Right ventricle myocardium superior (tissue), 1 donor: ENCODE measurements around the gene HPSE. TPM values are rescaled to one million over a fixed set of nuclear protein-coding genes. Genes with fewer than 3 reads are reported as not detected.

ENCODE experiments used
- ATAC-seq: fragments of 200-7000 bp; cut with Tn5 transposase; one replicate; pipeline ENCODE4 v1.9.1; 2020; ENCODE audit warnings: mild to moderate bottlenecking; ENCODE audit not compliant: poor library complexity
- DNase-seq: peaks from one replicate; pipeline ENCODE4 v3.0.0-alpha.2; 2020
- intact Hi-C: fragments of 100-400 bp; cut with DNase I; formaldehyde crosslinking; loops from one replicate; pipeline ENCODE4 v1.11.2; 2022
- long read RNA-seq: library from polyadenylated mRNA; unstranded; transcript quantifications from one replicate; pipeline ENCODE4 v2.0.0, GENCODE V29; 2021
- total RNA-seq: library from RNA; stranded (reverse); fragmentation: NEBNext Ultra II Directional; extraction: Animal tissue kit (Norgen Biotek cat#: 25700); gene quantifications from one replicate; pipeline ENCODE4 v1.2.1, GENCODE V29; 2021
- donor health status: DM: no; HTN: yes; CAD: no; lungs with severe emphysema.

The HPSE gene
- total RNA-seq = 1.5 TPM
- long read RNA-seq = 0 reads

GRCh38 chr4:83334425-83335241, at the start of gene HPSE:
Gene HPSE (minus strand): TSS chr4:83334848. CDS start chr4:83334782, 66 bp downstream.
- ATAC-seq (peak; percentile 96), DNase-seq (peak; percentile 92)
- intact Hi-C loops = no loop called here

GRCh38 chr4:83382850-83383249, 48.2 kb upstream of the HPSE start:
- no peak for DNase-seq
- ATAC-seq = no peak
- intact Hi-C loops = no loop called here

GRCh38 chr4:83381173-83381572, 46.5 kb upstream of the HPSE start:
- ATAC-seq (no peak), DNase-seq (no peak)
- intact Hi-C loops = no loop called here

DNA sequence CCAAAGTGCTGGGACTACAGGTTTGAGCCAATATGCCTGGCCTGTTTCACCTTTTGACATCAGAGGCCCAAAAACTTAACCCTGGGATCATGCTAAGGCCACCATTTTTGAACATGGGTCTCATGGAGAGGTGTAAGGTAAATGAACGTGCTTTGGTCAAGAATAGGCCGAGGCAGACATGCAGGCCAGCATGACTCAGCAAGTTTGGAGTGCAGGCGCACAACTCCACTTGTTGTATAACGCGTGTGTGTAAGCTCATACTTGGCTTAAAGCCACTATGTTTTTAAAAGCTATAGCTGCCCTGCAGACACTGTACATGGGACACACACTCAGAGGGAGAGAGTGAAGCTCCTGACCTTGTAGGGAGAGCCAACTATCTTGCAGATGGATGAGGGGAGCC, 43.8 kb upstream of the HPSE start:
- DNase-seq = no peak
- intact Hi-C loops = no loop called here
- ATAC-seq = no peak

- ATAC-seq (no peak), DNase-seq (no peak)
Observed at GRCh38 chr4:83372931-83373330, 38.3 kb upstream of the HPSE start.

GRCh38 chr4:83371936-83372335, 37.3 kb upstream of the HPSE start:
- DNase-seq (no peak), ATAC-seq (no peak)
- intact Hi-C loops = no loop called here

More at GRCh38 chr4:83372931-83373330, 38.3 kb upstream of the HPSE start:
- intact Hi-C loops = no loop called here

DNA sequence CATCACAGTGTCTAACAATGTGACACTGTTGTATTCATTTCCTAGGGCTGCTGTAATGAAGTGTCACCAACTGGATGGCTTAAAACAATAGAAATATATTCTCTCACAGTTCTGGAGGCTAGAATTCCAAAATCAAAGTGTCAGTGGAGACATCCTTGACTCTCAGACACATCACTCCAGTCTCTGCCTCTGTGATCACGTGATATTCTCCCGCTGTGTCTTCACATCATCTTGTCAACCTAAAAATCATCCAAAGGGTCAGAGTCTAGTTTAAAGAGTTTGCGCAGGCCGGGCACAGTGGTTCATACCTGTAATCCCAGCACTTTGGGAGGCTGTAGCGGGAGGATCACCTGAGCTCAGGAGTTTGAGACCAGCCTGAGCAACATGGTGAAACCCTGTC, 36.6 kb upstream of the HPSE start:
- intact Hi-C loops = no loop called here
- ATAC-seq (no peak), DNase-seq (no peak)

DNA sequence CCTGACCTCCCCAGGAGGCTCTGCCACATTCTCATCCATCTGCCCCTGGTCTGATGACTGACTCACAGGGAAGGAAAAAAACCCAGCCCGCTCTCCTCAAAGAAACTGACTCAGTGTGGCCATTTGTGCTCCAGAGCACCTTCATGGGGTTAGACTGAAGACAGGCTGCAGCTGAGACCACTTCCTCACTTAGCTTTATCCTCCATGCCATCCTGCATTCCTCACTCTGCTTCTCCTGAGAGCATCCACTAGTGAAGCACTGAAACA, 35.9 kb upstream of the HPSE start:
- intact Hi-C loops = no loop called here
- ATAC-seq = no peak
- DNase-seq = no peak

GRCh38 chr4:83369831-83370639, 35.4 kb upstream of the HPSE start:
- ATAC-seq (peak; percentile 20), DNase-seq (no peak)
- intact Hi-C loops = no loop called here

GRCh38 chr4:83364312-83364711, 29.7 kb upstream of the HPSE start:
- DNase-seq (no peak), ATAC-seq (no peak)
- intact Hi-C loops = no loop called here

DNA sequence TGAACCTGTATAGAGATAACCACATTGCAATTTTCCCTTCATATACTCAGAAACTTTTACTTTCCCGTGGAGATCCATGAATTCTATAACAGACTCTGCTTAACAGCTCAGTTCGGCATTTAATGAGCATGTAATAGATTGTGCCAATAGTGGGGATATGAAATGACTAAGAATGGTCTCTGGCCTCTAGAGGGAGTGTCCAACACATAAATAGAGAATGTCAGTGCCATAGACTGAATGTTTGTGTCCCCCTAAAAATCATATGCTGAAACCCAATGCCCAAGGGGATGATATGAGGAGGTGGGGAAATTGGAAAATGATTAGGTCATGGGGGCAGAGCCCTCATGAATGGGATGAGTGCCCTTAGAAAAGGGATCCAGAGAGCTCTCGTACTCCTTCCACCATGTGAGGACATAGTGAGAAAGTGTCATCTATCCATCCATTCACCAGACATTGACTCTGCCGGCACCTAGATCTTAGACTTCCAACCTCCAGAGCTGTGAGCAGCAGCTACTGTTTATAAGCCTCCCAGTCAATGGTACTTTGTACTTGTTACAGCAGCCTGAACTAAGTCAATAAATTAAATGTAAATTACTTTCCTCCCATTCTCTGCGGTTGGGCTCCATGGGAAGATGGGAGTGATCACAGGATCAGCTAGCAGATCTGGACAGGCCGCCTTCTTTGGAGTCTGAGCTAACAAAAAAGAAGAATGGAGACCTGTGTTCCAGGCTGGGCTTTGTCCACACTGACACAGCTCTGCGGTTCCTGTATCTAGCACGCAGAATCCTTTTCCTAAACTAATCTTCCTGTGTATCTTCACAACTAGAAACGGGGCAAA, 28.1 kb upstream of the HPSE start:
- no peak for DNase-seq
- intact Hi-C loops = no loop called here
- peak; percentile 36 for ATAC-seq

DNA sequence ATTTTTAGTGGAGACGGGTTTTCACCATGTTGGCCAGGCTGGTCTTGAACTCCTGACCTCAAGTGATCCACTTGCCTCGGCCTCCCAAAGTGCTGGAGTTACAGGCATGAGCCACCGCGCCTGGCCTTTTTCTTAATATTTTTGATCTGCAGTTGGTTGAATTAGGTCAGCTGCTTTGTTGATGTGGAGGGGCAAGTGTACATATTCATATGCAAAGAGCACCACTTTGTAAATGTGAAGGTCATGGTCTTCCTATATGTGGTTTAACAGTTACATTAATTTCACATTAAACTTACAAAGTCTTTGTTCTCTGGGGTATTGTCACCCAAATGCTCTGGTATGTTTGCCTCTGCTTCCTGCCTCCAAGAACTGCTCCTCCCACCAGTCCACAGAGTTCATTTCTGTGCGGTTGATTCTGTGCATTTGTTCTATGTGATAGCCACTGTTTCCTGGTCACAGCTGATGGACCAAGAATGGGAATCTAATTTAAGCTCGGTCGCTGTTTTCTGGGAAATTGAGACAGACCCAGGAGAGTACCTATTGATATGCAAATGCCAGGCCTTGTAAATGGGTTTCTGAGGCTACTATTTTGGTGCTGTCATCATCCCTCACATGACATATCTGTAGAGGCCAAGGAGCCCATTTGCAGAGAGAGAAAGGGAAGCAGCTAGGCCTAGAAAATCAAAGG, 26.9 kb upstream of the HPSE start:
- no peak for DNase-seq
- no peak for ATAC-seq
- intact Hi-C loops = no loop called here

GRCh38 chr4:83360018-83360417, 25.4 kb upstream of the HPSE start:
- intact Hi-C loops = no loop called here
- ATAC-seq (no peak), DNase-seq (no peak)

DNA sequence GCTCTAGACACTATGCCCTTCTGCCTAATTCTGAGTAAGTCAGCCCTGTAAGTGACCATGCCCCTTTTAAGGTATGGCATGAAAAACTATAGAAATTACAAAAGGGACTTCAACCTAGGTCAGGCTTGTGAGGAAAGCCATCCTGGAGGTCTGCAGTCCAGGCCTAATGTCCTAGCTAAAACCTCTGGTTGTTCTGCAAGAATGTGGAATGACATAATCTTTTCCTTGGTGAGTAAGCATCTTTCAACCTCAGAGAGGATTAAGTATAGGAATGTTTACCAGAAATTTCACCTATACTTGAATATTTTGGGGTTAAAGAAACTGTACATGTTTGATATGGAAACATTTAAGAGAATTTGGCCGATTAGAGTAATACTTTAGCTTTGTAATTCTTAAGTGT, 23.8 kb upstream of the HPSE start:
- intact Hi-C loops = no loop called here
- ATAC-seq (no peak), DNase-seq (no peak)

GRCh38 chr4:83356899-83357661, 22.4 kb upstream of the HPSE start:
- peak; percentile 85 for ATAC-seq
- intact Hi-C loops = no loop called here
- DNase-seq = no peak

DNA sequence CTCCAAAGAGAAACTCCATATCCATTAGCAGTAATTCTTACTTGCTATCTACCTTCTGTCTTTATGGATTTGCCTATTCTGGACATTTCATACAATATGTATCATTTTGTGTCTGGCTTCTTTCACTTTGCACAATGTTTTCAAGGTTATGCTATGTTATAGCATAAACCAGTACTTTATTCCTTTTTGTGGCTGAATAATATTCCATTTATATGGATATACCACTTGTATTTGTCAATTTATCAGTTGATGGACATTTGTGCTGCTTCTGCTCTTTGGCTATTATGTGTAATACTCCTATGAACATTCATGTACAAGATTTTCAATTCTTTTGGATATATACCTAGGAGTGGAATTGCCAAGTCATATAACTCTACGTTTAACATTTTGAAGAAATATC, 18.9 kb upstream of the HPSE start:
- intact Hi-C loops = no loop called here
- DNase-seq (no peak), ATAC-seq (no peak)

GRCh38 chr4:83348074-83348473, 13.4 kb upstream of the HPSE start:
- DNase-seq (no peak), ATAC-seq (no peak)
- intact Hi-C loops = no loop called here

GRCh38 chr4:83342476-83342875, 7.8 kb upstream of the HPSE start:
- ATAC-seq = no peak
- intact Hi-C loops = no loop called here

More at GRCh38 chr4:83342476-83342875, 7.8 kb upstream of the HPSE start:
- no peak for DNase-seq
